ENCODE data around the gene CDCA5.

- TF ChIP-seq, protein P1, sequence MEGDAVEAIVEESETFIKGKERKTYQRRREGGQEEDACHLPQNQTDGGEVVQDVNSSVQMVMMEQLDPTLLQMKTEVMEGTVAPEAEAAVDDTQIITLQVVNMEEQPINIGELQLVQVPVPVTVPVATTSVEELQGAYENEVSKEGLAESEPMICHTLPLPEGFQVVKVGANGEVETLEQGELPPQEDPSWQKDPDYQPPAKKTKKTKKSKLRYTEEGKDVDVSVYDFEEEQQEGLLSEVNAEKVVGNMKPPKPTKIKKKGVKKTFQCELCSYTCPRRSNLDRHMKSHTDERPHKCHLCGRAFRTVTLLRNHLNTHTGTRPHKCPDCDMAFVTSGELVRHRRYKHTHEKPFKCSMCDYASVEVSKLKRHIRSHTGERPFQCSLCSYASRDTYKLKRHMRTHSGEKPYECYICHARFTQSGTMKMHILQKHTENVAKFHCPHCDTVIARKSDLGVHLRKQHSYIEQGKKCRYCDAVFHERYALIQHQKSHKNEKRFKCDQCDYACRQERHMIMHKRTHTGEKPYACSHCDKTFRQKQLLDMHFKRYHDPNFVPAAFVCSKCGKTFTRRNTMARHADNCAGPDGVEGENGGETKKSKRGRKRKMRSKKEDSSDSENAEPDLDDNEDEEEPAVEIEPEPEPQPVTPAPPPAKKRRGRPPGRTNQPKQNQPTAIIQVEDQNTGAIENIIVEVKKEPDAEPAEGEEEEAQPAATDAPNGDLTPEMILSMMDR (IDR thresholded peaks at IDR 0.05) = no peak
- TF ChIP-seq POLR2A (IDR thresholded peaks at IDR 0.05) = no peak
Measured at GRCh38 chr11:65051398-65051858, 32.4 kb downstream of the CDCA5 start.
